Measurements from ENCODE around the gene RWDD3.

RWDD3 gene

GRCh38 chr1:95230768-95231191, 3.2 kb upstream of the RWDD3 start:
- DNase-seq = no peak

- DNase-seq = no peak
These were observed 1.2 kb upstream of the RWDD3 start for GRCh38 chr1:95232646-95233318.

- no peak for DNase-seq
These were observed 682 bp upstream of the RWDD3 start for GRCh38 chr1:95233319-95233736.

- DNase-seq = no peak
These were observed 3.0 kb downstream of the RWDD3 start for GRCh38 chr1:95236784-95237575.

GRCh38 chr1:95237981-95238703, 4.1 kb downstream of the RWDD3 start:
- DNase-seq = no peak

GRCh38 chr1:95245029-95245428, 11.0 kb downstream of the RWDD3 start:
- DNase-seq = no peak

GRCh38 chr1:95246511-95246910, 12.5 kb downstream of the RWDD3 start:
- DNase-seq = no peak

GRCh38 chr1:95247607-95248006, 13.6 kb downstream of the RWDD3 start:
- DNase-seq = no peak

- DNase-seq = no peak
These were observed 15.9 kb downstream of the RWDD3 start for GRCh38 chr1:95249916-95250315.

GRCh38 chr1:95252422-95252821, 18.4 kb downstream of the RWDD3 start:
- DNase-seq = no peak

- no peak for DNase-seq
These were observed 20.9 kb downstream of the RWDD3 start for GRCh38 chr1:95254959-95255358.

GRCh38 chr1:95255826-95256225, 21.8 kb downstream of the RWDD3 start:
- no peak for DNase-seq

GRCh38 chr1:95257758-95258157, 23.7 kb downstream of the RWDD3 start:
- DNase-seq = no peak

GRCh38 chr1:95259245-95259644, 25.2 kb downstream of the RWDD3 start:
- DNase-seq = no peak

- no peak for DNase-seq
These were observed 28.9 kb downstream of the RWDD3 start for GRCh38 chr1:95262913-95263312.

- no peak for DNase-seq
These were observed 29.4 kb downstream of the RWDD3 start for GRCh38 chr1:95263450-95263849.

- no peak for DNase-seq
These were observed 31.1 kb downstream of the RWDD3 start for GRCh38 chr1:95265106-95265505.

GRCh38 chr1:95276429-95276828, 42.4 kb downstream of the RWDD3 start:
- no peak for DNase-seq

- DNase-seq = no peak
These were observed 44.4 kb downstream of the RWDD3 start for GRCh38 chr1:95278173-95279006.

- no peak for DNase-seq
These were observed 47.9 kb downstream of the RWDD3 start for GRCh38 chr1:95281781-95282517.

GRCh38 chr1:95282518-95282895, 48.5 kb downstream of the RWDD3 start:
- no peak for DNase-seq

GRCh38 chr1:95284420-95284819, 50.4 kb downstream of the RWDD3 start:
- DNase-seq = no peak
